CD14-positive monocyte (primary cell): Measurements from ENCODE around the gene PLEKHM3. TPM values are rescaled to one million over a fixed set of nuclear protein-coding genes. Genes with fewer than 3 reads are reported as not detected.

Source experiments
- DNase-seq, 3 donors: peaks; one replicate each; pipeline ENCODE4 v3.0.0-alpha.2; 2011 to 2022
- H2AFZ ChIP-seq: 2 replicates; pipeline ENCODE4 v1.6.0; 2012; ENCODE audit warnings: mild to moderate bottlenecking, low read depth, low read length, inconsistent platforms; ENCODE audit not compliant: insufficient read depth, poor library complexity, severe bottlenecking
- H3K27ac ChIP-seq, 2 donors: 1 replicate in 1 of 2; 2 replicates in 1 of 2; pipeline ENCODE4 v1.5.1; 2012 to 2013; ENCODE audit warnings: low read length in 2 of 2, control low read depth in 1 of 2, inconsistent platforms in 1 of 2, low read depth in 1 of 2, mild to moderate bottlenecking in 1 of 2
- H3K27me3 ChIP-seq, 2 donors: one replicate each; pipeline versions ENCODE4 v1.6.0 to v1.6.1; 2011 to 2013; ENCODE audit warnings: low read length in 2 of 2; ENCODE audit not compliant: control insufficient read depth in 2 of 2, insufficient read depth in 2 of 2
- H3K36me3 ChIP-seq, 2 donors: replicated peaks in 1 of 2; 1 replicate in 1 of 2; 2 replicates in 1 of 2; pipeline versions ENCODE4 v1.5.1 to v1.6.1; 2012 to 2013; ENCODE audit warnings: low read length in 2 of 2, control low read depth in 1 of 2, inconsistent platforms in 1 of 2, mild to moderate bottlenecking in 1 of 2; ENCODE audit not compliant: insufficient read depth in 2 of 2, control insufficient read depth in 1 of 2
- H3K4me1 ChIP-seq, 2 donors: 1 replicate in 1 of 2; 2 replicates in 1 of 2; pipeline versions ENCODE4 v1.5.1 to v1.6.1; 2012 to 2013; ENCODE audit warnings: low read length in 2 of 2, control low read depth in 1 of 2, inconsistent platforms in 1 of 2, mild to moderate bottlenecking in 1 of 2, moderate library complexity in 1 of 2; ENCODE audit not compliant: insufficient read depth in 2 of 2, control insufficient read depth in 1 of 2
- H3K4me2 ChIP-seq: replicated peaks from 2 replicates; pipeline ENCODE3; 2012; ENCODE audit warnings: low read length, moderate library complexity, mild to moderate bottlenecking; ENCODE audit not compliant: poor library complexity, severe bottlenecking; ENCODE audit errors: extremely low read depth
- H3K4me3 ChIP-seq, 3 experiments: fragments of 200-600 bp in 1 of 3; sonication (generic) in 1 of 3; replicated peaks in 1 of 3; 1 replicate in 2 of 3; 2 replicates in 1 of 3; pipeline ENCODE4 v1.5.1; 2011 to 2013; ENCODE audit warnings: low read length in 3 of 3, mild to moderate bottlenecking in 3 of 3, control low read depth in 2 of 3, low read depth in 2 of 3, inconsistent platforms in 1 of 3, moderate library complexity in 1 of 3
- H3K79me2 ChIP-seq: 2 replicates; pipeline ENCODE4 v1.6.0; 2012; ENCODE audit warnings: mild to moderate bottlenecking, control low read depth, inconsistent platforms, low read length, moderate library complexity; ENCODE audit not compliant: insufficient read depth
- H3K9ac ChIP-seq: 2 replicates; pipeline ENCODE4 v1.6.0; 2017; ENCODE audit warnings: low read length, mild to moderate bottlenecking; ENCODE audit not compliant: insufficient read depth, poor library complexity, severe bottlenecking
- H3K9me3 ChIP-seq, 2 donors: replicated peaks in 1 of 2; 1 replicate in 1 of 2; 2 replicates in 1 of 2; pipeline versions ENCODE4 v1.5.1 to v1.6.1; 2012 to 2013; ENCODE audit warnings: low read length in 2 of 2, control low read depth in 1 of 2; ENCODE audit not compliant: control insufficient read depth in 1 of 2, insufficient read depth in 1 of 2
- H4K20me1 ChIP-seq: 2 replicates; pipeline ENCODE4 v1.6.0; 2012; ENCODE audit warnings: mild to moderate bottlenecking, low read length, control low read depth, moderate library complexity; ENCODE audit not compliant: insufficient read depth
- H3K27ac Mint-ChIP-seq, 7 donors: one replicate each; pipeline ENCODE4 v1.8.0; 2020; ENCODE audit warnings: mild to moderate bottlenecking in 7 of 7, mixed read lengths in 7 of 7, moderate library complexity in 6 of 7, inconsistent platforms in 2 of 7
- H3K27me3 Mint-ChIP-seq, 3 donors: one replicate each; pipeline ENCODE4 v1.8.0; 2021 to 2022; ENCODE audit warnings: low read depth in 3 of 3, mild to moderate bottlenecking in 3 of 3, mixed read lengths in 3 of 3, moderate library complexity in 3 of 3, inconsistent platforms in 1 of 3
- H3K36me3 Mint-ChIP-seq, 2 donors: one replicate each; pipeline ENCODE4 v1.8.0; 2020; ENCODE audit warnings: mixed read lengths in 2 of 2, inconsistent platforms in 1 of 2, mild to moderate bottlenecking in 1 of 2
- H3K4me1 Mint-ChIP-seq: one replicate; pipeline ENCODE4 v1.8.0; 2020; ENCODE audit warnings: mild to moderate bottlenecking, mixed read lengths
- H3K4me3 Mint-ChIP-seq, 2 donors: one replicate each; pipeline ENCODE4 v1.8.0; 2020; ENCODE audit warnings: mild to moderate bottlenecking in 2 of 2, mixed read lengths in 2 of 2, moderate library complexity in 1 of 2
- H3K9me3 Mint-ChIP-seq, 7 donors: one replicate each; pipeline ENCODE4 v1.8.0; 2020 to 2022; ENCODE audit warnings: mixed read lengths in 7 of 7, mild to moderate bottlenecking in 6 of 7, moderate library complexity in 6 of 7, inconsistent platforms in 2 of 7
- WGBS: methylation state at CpG from one replicate; pipeline ENCODE4 v1.1.5; 2013; ENCODE audit warnings: missing lambda C conversion rate; ENCODE audit not compliant: insufficient coverage; 5-methylcytosine and 5-hydroxymethylcytosine counted together
- intact Hi-C, 2 donors: fragments of 100-400 bp; cut with micrococcal nuclease; formaldehyde crosslinking; loops; one replicate each; pipeline versions ENCODE4 v1.15.0 to v1.15.1; 2023
- polyA plus RNA-seq, 3 donors: library from polyadenylated mRNA; depleted of rRNA in 1 of 3; unstranded in 2 of 3; stranded (reverse) in 1 of 3; fragments of 300-500 nt in 2 of 3; fragments of >200 nt in 1 of 3; fragmentation: Illumina TruSeq in 2 of 3; gene quantifications; 1 replicate in 2 of 3; 2 replicates in 1 of 3; pipeline ENCODE4 v1.2.3, GENCODE V29; 2012 to 2021
- TF ChIP-seq, protein P1 (sequence below): fragments of 200-600 bp; IDR thresholded peaks from one replicate; pipeline ENCODE4 v1.8.0; 2022; ENCODE audit warnings: antibody characterized with exemption, mild to moderate bottlenecking

The PLEKHM3 gene
- polyA plus RNA-seq, 3 donors, result 3.0 to 8.0 (median 3.0) TPM

DNA sequence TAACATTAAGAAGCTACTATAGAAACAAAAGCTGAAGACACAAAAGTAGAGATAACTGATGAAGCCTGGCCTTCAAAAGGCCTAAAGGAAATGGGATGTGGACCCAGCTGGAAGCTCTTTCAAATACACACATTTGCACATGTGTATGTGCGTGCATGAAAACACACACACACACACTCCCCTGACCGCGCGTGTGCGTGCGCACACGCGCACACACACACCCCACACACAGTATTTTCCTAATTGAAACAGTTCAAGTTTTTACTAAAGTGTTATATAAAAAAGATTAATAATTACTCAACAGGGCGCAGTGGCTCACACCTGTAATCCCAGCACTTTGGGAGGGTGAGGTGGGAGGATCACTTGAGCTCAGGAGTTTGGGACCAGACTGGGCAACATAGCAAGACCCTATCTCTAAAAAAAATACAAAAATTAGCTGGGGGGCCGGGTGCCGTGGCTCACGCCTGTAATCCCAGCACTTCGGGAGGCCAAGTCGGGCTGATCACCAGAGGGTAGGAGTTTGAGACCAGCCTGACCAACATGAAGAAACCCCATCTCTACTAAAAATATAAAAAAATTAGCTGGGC, 111.5 kb downstream of the PLEKHM3 start:
- peaks cover 0 to 2% (median 0%) of the 10 kb centered on the region in 7 donors for H3K9me3 Mint-ChIP-seq
- peaks cover 41 to 44% of the 10 kb centered on the region in 2 donors for H3K36me3 Mint-ChIP-seq
- TF ChIP-seq, protein P1, sequence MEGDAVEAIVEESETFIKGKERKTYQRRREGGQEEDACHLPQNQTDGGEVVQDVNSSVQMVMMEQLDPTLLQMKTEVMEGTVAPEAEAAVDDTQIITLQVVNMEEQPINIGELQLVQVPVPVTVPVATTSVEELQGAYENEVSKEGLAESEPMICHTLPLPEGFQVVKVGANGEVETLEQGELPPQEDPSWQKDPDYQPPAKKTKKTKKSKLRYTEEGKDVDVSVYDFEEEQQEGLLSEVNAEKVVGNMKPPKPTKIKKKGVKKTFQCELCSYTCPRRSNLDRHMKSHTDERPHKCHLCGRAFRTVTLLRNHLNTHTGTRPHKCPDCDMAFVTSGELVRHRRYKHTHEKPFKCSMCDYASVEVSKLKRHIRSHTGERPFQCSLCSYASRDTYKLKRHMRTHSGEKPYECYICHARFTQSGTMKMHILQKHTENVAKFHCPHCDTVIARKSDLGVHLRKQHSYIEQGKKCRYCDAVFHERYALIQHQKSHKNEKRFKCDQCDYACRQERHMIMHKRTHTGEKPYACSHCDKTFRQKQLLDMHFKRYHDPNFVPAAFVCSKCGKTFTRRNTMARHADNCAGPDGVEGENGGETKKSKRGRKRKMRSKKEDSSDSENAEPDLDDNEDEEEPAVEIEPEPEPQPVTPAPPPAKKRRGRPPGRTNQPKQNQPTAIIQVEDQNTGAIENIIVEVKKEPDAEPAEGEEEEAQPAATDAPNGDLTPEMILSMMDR, result no peak

DNA sequence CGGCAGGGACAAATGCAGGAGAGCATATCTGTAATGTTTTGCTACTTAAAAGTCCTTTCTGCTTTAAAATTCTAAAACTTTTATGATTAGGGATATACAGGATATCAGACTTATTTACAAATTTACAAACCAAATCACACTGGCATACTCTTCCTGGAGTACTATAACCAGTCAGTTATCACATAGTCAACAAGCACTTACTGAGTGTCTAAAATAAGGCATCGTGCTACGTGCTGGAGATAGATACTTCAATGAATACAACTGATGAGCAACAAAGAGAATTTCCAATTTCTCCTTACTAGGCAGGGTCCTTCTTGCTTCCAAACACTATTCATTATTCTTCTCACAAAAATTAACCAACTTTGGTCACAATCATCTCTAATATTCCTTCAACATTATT, 113.5 kb downstream of the PLEKHM3 start:
- Histone ChIP-seq H3K4me3 (no peak overlapping the region), H3K27ac (no peak overlapping the region), H4K20me1 (no peaks in the 10 kb centered on the region), H3K9ac (no peak overlapping the region), H3K4me2 (no peak overlapping the region), H3K36me3 (peaks cover 5 to 37% of the 10 kb centered on the region in 2 donors), H3K4me1 (no peaks in the 10 kb centered on the region), H3K27me3 (no peaks in the 10 kb centered on the region), H3K9me3 (no peaks in the 10 kb centered on the region), H3K79me2 (no peaks in the 10 kb centered on the region), H2AFZ (no peak overlapping the region)
- peaks cover 33 to 50% of the 10 kb centered on the region in 2 donors for H3K36me3 Mint-ChIP-seq
- no peaks in the 10 kb centered on the region for H3K4me1 Mint-ChIP-seq
- peaks cover 0 to 1% (median 0%) of the 10 kb centered on the region in 3 donors for H3K27me3 Mint-ChIP-seq
- 80% methylated on average over 1 of the region's 3 CpGs for WGBS
- H3K9me3 Mint-ChIP-seq, result peaks cover 0 to 2% (median 0%) of the 10 kb centered on the region in 7 donors
- H3K4me3 Mint-ChIP-seq, result no peak overlapping the region
- intact Hi-C loops, result no loop called here
- no peak overlapping the region for H3K27ac Mint-ChIP-seq
- no peak for DNase-seq
- TF ChIP-seq, protein P1, result no peak

More for the DNA sequence above, 111.5 kb downstream of the PLEKHM3 start:
- Histone ChIP-seq H4K20me1 (no peaks in the 10 kb centered on the region), H3K4me1 (no peaks in the 10 kb centered on the region), H2AFZ (no peak overlapping the region), H3K36me3 (peaks cover 5 to 23% of the 10 kb centered on the region in 2 donors), H3K9ac (no peak overlapping the region), H3K79me2 (no peaks in the 10 kb centered on the region), H3K27ac (no peak overlapping the region), H3K9me3 (no peaks in the 10 kb centered on the region), H3K27me3 (no peaks in the 10 kb centered on the region), H3K4me3 (no peak overlapping the region), H3K4me2 (no peak overlapping the region)
- WGBS, result 100% methylated on average over 2 of the region's 14 CpGs
- no peak for DNase-seq
- H3K4me1 Mint-ChIP-seq, result no peaks in the 10 kb centered on the region
- no peak overlapping the region for H3K27ac Mint-ChIP-seq
- peaks cover 0 to 1% (median 0%) of the 10 kb centered on the region in 3 donors for H3K27me3 Mint-ChIP-seq
- intact Hi-C loops, result no loop called here
- H3K4me3 Mint-ChIP-seq, result no peak overlapping the region
